ENCODE measurements around the gene ATP6V0D1. TPM values are rescaled to one million over a fixed set of nuclear protein-coding genes. Genes with fewer than 3 reads are reported as not detected.
"Not testable (repeated sequence)": the region's sequence is repeated elsewhere in the genome, so short reads cannot be mapped to it uniquely, and the experiment has no call there.

Gene ATP6V0D1
- 66.8 and 77.5 TPM in 2 replicates for total RNA-seq (2014; rRNA removed; shearing (Covaris generic))

DNA sequence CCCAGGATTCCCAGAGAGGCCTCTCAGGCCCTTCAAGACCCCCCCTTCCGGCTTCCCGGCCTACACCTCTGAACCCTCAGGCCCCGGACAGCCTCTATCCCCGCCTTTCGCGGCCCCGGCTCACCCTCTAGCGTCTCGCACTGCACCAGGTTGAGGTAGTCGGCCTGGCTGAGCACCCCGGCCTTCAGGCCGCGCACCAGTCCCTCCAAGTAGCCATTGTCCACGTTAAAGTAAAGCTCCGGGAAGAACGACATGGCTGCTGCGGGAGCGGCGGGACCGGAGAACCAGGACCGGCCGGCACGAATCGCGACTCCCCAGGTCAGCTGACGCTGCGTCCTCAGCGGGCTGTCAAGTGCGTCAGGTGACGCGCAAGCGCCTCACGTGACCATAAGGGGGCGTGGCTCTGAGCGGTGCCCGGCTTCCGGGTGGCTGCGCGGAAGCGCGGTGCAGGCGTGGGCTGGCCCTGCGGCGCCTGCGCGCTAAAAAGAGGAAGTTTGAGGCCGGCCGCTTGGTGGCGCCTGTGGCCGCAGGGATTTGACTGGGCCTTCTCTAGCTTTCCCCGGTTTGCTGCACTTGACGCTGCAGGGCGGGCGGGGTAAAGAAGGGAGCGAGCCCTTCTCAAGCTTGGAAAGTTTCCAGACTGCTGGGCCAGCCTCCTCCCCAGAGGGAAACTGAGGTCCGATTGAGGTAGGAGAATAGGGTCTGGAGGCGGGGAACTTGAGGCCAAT lies at the start of gene ATP6V0D1:
ATP6V0D1 (minus strand) TSS at position 325 of the 728 bp plus-strand sequence; CDS start at position 254, 71 bp downstream.
- DNase-seq (ENCODE audit: low spot score), result peak; percentile 86

DNA sequence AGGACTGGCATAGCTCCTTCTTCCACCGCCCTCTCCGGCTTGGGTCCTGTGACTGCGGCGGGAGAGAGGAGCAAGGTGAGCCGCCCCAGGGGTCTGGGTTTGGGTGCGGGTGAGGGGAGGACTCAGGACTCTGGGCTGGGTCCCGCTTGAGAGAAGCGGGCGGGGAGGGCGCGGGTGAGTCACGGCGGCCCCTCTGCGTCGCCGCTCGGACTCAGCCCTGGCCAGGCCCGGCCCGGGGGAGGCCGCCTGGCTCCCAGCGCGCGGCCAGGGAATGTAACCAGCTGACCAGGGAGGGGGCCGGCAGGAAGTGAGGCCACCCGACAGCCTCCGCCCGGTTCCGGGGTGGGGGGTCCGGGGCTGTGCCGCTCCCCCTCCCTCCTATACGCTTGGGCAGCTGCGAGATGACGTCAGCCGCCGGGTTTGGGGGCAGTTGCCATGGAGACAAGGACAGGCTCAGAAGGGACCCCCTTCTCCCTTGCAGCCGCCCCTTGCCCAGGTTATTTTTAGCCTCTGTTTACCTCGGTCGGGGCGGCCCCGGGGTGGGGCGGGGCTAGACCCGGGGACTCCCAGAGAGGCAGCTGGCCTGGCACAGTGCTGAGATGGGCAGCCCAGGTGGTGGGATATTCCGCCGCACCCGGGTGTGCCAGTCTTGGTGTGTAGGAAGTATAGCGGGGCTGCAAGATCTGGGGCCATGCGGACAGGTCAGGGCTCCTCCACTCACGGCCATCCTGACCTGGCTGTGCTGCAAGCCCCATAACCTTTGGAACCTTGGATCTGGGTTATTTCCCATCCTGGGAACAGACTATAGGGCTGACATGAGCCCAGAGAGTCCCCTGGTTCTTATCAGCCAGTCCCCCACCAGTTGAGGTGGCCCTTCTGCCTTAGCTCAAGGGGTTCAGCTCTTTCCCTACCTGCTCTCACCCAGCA lies 49.3 kb upstream of the ATP6V0D1 start:
- peak; percentile 57 for DNase-seq (ENCODE audit: low spot score)

DNA sequence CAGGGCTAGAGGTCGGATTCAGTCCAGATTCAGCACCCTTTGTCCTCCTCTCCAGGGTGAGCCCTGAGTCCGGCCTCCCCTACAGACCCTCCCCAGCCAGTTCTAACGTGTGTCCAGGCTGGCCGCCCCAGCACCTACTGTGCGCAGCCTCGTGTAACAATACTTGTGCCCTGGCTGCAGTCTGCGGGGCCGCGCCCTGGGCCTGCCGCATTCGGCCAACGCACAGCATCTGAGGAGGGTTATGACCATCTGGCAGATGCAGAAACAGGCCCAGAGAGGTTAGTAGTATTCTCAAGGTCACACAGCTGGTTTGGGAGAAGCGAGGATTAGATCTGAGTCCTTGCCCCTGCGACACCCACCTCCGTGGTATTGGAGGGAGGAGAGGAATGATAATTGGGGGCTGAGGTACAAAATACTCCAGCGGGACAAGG lies 48.6 kb upstream of the ATP6V0D1 start:
- DNase-seq (ENCODE audit: low spot score), result no peak

DNA sequence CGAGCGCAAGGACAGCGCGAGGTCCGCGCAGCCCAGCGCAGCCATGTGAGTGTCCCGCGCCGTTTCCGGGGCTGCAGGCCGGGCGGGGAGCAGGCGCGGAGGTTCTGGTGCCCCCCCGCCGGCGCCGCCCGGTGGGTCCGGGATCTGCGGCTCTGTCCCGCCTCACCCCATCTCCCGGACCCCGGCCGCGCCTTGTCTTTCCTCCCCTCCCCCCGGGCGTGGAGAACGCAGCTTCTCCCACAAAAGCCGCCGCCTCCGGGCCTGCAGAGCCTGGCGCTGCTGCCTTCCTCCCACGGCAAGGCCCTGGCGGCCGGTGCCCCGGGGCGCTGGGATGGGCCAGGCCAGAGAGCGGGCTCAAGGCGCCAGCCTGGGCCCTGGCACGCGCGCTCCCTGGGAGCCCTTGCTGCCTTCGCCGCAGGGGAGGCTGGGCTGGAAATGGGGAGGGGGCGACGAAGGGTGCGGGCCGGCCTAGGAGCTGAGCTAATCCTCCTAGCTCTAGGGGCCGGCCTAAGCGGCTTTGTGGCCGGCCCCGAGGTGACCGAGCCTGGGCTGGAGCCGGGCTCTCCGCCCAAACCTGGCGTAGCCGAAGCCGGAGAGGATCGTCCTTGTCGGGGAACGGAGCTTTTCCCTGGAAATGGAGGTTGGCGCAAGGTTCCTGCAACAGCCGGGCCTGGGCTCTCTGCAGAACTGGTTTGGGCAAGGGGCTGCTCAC lies 48.1 kb upstream of the ATP6V0D1 start:
- no peak for DNase-seq (ENCODE audit: low spot score)

DNA sequence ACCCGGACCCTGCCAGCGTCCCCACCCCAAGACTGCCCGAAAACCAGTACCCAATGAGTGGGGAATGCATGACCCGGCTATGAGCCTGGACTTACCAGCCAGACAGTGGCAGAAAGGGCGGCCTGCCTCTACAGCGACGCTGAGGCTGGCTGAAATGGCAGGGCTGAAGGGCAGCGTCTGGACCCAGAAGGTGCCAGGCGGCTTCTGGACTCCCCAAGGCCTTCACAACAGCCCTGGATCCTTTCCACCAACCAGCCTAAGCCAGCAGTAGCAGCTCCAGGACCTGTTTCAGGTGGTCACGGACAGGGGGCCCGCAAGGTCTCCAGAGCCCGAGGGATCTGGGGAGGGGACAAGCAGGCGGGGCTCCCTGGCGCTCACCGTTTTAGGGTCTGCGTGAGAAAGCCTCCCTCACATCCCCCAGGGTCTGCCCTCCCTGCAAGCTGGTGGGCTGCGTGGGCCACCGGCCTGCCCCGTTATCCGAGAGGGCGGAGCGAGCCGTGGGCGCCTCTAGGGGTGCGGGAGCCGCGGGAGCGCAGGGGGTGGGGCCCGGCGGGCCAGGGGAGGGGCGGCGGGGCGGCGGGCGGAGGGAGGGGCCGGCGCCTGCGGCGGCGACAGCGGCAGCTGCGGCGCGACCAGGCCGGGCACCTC lies 47.4 kb upstream of the ATP6V0D1 start, which contains the start of gene RIPOR1:
RIPOR1 (plus strand) TSS at position 608 of the 648 bp plus-strand sequence. CDS start 9,618 bp downstream, outside the sequence.
- DNase-seq (ENCODE audit: low spot score), result no peak

DNA sequence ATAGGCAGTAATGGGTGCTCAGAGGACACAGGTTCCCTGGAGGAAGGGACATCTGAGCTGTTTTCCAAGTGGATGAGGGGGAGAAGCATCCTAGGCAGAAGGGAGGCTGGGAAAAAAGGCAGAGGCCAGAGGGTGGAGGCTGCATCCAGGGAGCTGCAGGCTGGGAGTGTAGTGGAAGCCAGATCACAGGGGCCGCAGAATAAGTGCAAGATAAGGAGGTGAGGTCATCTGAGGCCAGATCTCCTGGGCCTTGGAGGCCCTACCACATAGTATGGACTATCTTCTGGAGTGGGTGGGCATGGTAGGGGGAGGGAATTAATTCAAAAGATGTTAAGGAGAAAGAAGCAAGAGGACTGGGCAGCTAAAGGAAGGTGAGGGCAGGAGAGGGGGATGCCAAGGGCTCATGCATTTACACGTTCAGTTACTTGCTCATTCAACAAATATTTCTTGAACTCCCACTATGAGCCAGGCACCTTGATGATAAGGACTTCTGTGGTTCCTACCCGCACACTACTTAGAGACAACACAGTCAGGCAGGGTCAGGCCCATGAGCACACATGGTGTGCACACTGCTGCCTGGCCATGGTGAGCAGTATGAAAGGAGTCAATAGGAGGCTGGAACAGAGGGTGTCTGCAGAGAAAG lies 45.3 kb upstream of the ATP6V0D1 start:
- DNase-seq (ENCODE audit: low spot score), result no peak

DNA sequence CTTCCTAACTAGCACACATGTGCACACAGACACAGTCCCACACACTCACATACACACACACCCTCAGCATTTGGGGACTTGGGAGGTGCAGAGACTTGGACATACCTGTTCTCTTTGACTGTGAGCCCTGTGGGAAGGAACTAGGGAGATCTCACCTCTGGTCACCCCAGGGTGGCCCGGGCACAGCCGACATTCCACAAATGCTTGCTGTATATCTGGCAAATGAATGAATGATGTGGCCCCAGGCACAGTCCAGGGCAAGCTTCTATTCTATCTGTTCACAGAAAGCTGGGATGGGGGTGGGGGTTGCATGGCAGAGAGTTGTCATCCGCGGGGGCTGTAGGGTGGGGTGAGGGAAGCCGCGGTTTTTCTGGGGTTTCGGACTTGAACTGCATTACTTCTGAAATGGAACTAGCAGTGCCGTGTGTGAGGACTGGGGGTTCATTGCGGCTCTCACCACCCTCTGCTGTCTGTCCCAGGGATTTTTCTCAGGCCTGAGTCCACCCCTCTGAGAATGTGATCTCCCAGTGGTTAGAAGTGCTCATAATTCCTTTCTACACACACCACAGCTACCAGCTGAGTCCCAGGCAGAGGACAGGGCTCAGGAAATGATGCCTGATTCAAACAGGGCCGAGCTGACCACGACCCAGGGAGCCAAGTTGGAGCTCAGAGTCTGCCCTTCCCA lies 44.4 kb upstream of the ATP6V0D1 start:
- no peak for DNase-seq (ENCODE audit: low spot score)

DNA sequence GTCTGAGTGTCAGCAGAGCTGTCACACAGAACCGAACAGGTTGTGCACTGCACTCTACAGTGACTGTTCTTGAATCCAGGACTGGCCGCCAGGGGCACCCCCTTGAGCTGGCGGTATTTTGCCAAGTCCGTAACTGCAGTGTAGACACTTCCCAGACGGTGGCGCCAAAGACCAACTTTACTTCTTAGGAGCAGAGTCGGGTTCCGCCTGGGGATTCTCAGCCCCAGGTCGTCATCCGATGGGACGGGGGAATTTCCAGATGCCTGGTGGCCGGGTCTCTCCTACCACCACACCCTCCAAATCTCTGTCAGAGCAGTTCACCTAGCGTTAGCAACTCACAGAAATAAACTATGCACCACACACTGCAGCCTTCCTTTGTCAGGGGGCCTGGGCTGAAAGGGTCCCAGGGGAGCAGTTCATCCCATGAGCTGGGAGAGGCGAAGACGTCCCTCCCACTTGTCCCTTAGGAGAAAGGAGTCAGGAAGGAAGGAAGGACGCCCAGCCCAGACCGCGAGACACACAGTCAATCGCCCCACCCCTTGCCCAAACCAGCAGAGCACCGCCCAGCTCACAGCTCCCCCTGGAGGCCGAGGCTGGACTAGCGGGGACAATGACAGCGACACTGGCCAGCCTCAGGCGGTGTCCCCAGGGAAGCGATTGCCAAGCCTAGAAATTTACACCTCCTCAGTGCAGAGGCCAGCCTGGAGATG lies 40.3 kb upstream of the ATP6V0D1 start:
- DNase-seq (ENCODE audit: low spot score), result peak; percentile 86

DNA sequence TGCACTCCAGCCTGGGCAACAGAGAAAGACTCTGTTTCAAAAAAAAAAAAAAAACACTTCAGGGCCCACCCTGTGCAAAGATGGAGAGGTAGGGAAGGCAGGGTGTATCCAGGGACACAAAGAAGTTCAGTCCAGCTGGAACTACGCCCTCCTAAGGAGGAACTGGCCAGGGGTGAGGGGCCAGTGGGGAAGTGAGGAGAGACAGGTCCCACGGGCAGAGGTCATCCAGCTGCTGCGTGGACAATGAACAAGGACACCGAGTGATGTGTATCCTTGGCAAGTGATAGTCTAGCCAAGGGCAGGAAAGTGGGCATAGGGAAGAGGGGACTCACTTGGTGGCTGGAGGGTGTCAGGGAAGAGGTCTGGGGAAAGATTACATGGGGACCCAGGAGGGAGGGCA lies 38.3 kb upstream of the ATP6V0D1 start:
- DNase-seq (ENCODE audit: low spot score), result no peak

DNA sequence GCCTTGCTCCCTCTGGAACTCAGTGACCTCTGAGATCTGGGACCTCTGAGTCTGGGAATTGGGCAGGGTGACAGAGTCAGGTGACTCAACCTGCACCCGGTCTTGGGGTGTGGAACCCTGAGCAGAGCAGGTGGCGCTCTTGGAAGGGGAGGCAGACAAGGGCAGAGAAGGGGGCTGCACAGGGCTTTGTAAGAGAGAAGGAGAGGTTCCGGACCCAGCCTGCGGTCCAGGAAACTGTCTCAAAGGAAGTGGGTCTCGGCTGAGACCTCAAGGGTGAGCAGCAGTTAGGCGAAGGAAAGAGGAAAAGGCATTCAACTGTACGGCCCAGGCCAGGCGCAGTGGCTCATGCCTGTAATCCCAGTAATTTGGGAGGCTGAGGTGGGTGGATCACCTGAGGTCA lies 37.7 kb upstream of the ATP6V0D1 start:
- no peak for DNase-seq (ENCODE audit: low spot score)

DNA sequence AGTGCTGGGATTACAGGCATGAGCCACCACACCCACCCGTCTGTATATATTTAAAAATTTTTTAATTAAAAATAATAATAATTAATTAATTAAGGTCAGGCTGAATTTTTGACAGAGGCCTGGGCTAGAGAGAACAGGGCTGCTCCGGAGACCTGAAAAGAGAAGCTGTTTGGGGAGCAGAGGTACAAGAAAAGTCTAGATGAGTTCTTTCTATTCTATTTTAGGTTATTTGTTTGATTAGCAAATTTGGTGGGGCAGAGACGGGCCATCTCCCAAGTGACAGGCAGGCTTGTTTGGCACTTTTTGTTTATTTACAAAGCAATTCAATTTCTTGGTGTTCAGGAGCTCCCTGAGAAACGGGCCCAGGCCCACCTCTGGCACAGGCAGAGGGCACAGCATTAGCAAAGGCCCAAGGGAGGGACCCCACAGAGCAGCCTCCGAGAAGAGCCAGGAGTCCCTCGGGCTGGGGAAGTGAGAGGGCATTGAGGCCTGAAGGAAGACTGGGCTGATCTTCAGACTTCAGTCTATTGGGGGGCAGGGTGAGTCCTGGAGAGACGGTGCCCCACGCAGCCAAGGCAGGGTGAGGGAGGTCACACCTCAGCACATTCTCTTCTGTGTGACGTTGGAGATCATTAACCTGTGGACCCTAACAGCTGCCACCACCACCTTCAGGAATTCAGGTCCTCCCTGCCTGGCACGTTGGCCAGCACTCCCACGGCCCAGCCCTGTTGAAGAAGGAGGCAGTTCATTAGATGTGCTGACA lies 36.9 kb upstream of the ATP6V0D1 start:
- no peak for DNase-seq (ENCODE audit: low spot score)

DNA sequence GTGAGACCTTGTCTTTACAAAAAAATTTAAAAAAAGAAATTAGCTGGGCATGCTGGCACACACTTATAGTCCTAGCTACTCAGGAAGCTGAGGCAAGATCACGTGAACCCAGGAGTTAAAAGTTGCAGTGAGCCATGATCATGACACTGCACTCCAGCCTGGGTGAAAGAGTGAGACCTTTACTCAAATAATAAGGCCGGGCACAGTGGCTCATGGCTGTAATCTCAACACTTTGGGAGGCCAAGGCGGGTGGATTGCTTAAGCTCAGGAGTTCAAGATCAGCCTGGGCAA lies 36.1 kb upstream of the ATP6V0D1 start:
- DNase-seq (ENCODE audit: low spot score), result no peak

DNA sequence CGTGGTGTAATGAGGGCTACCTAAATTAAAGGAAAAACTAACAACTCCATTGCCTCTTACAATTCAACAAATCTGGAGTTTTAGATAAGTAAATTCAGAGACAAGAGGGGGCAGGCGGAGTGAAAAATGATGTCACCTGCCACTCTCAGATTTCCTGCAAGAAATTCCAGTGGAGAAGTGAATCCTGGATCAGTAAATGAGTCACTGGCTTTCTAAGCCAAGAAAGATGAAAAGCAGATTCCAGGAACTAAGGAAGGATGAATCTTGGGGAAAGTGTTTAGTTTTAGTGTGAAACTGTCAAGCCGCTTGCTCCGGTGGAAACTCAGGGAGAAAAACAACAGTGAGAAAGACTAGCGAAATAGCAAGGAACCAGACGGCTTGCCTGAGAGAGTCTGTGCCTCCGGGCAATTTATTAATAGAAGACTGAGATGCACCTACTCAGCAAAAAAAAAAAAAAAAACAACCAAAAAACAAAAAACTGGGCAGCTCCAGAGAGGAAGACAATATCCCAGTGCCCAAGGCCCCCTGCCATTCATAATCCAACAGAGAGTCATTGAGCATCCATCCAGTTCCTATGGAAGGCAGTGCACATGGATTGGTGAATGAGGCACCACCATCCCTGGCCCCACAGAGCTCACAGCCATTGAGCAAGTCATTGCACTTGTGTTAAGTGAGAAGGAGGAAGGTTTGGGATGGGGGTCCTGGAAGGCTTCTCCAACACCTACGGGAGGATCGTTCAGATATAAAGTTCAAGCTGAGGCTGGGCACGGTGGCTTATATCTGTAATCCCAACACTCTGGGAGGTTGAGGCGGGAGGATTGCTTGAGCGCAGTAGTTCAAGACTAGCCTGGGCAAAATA lies 35.6 kb upstream of the ATP6V0D1 start:
- DNase-seq (ENCODE audit: low spot score), result peak; percentile 60

DNA sequence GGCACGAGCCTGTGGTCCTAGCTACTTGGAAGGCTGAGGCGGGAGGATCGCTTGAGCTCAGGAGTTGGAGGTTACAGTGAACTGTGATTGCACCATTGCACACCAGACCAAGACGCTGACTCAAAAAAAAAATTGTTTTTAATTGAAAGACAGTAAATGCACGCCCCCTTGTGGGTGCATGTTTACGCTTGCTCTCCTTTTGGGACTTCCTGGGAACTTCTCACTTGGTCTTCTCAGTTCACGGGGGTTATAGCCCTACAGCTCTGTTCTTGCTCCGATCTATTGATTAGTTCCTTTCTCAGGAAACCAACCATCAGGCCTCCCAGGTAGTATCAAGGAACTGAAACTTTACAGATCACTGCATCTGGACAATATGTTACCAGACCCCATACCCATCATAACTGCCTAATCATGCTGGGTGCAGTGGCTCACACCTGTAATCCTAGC lies 33.4 kb upstream of the ATP6V0D1 start:
- DNase-seq (ENCODE audit: low spot score), result peak; percentile 66

DNA sequence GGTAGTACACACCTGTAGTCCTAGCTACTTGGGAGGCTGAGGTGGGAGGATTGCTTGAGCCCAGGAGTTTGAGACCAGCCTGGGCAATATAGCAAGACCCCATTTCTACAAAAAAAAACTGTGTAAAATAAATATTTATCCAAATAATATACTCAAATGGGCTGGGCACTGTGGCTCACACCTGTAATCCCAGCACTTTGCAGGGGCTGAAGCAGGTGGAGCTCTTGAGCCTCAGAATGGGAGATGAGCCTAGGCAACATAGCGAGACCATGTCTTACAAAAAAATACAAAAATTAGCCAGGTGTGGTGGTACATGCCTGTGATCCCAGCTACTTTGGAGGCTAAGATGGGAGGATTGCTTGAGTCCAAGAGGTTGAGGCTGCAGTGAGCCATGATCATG lies 32.9 kb upstream of the ATP6V0D1 start:
- DNase-seq (ENCODE audit: low spot score), result not testable (repeated sequence)

DNA sequence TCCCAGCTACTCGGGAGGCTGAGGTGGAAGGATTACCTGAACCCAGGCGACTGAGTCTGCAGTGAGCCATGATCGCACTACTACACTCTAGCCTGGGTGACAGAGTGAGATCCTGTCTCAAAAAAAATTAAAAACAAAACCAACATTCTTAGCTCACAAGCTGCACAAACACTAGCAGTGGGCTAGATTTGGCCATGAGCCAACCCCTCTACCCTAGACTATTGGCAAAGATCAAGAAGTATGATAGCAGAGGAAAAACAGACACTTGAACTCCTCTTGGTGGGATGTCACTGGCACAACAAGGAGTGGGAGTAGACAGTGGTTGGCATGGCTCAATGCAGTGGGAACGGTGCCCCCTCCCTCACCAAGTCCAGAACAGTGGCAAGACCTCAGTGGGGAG lies 28.1 kb upstream of the ATP6V0D1 start:
- no peak for DNase-seq (ENCODE audit: low spot score)

DNA sequence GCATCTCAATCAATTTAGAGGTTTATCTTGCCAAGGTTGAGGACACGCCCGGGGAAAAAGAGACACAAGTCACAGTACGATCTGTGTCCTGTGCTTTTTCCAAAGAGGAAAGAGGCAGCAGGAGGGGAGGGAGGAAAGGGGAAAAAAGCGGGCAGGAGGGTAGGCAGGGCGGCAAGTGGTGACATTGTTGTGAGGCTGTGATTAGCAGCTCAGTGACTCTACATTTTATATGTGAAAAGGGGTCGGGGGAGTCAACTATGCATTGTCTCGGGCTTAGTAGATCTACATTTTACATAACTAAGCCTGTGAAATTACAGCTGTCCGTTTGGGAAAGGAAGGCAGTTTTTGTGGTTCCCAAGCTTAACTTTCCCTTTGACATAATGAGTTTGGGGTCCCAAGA lies 25.5 kb upstream of the ATP6V0D1 start:
- no peak for DNase-seq (ENCODE audit: low spot score)
